Right lung (tissue), 5 donors: ENCODE data around the gene MTCL1. TPM values are rescaled to one million over a fixed set of nuclear protein-coding genes. Genes with fewer than 3 reads are reported as not detected.

Source experiments
- DNase-seq, 2 donors: peaks; one replicate each; pipeline ENCODE4 v3.0.0-alpha.2; 2013
- polyA plus RNA-seq, 5 donors: library from polyadenylated mRNA; unstranded; fragments of 120-200 nt; gene quantifications; one replicate each; pipeline versions ENCODE4 v1.2.1 to v1.2.3, GENCODE V29; 2013; ENCODE audit warnings: inconsistent platforms in 1 of 5, low replicate concordance in 1 of 5; ENCODE audit not compliant: insufficient read length in 5 of 5, insufficient read depth in 1 of 5

Gene MTCL1
- polyA plus RNA-seq, 5 donors = 7.1 to 16.7 (median 9.3) TPM

DNA sequence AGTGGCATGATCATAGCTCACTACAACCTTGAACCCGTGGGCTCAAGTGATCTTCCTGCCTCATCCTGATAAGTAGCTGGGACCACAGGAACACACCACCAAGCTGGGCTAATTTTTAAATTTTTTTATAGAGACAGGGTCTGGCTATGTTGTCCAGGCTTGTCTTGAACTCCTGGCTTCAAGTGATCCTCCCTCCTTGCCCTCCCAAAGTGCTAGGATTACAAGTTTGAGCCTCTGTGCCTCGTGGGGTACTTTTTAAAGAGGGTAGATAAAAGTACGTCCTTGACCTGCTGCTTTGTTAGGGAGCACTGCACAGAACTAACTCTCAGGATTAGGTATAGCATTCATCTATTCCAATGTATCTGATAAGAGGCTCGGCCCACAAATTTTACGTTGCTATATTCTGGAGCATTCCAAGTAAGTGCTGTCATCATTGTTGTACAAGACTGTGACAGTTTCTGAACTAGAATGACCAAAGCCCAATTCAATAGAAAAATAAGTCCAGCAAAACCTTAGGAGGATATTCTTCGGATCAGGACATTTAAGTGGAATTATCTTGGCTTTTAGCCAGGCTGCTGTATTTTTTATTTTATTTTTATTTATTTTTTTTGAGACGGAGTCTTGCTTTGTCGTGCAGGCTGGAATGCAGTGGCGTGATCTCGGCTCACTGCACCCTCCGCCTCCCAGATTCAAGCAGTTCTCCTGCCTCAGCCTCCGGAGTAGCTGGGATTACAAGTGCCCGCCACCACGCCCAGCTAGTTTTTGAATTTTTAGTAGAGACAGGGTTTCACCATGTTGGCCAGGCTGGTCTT, 4.1 kb downstream of the MTCL1 start:
- DNase-seq = no peak

DNA sequence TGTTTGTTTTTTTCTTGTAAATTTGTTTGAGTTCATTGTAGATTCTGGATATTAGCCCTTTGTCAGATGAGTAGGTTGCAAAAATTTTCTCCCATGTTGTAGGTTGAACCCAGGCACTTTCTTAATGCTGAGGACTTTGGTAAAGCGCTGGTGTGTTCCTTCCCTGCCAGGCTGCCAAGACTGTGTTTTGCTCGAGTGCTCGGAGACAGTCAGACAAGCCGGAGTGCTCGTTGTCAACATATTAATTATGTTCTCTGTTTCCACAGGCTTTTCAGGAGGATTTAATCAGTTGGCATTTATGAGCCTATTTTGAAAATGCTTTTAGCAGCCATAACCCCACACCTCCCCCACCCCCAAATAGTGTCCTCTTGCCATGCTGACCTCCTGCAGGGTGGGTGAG, 6.4 kb downstream of the MTCL1 start:
- DNase-seq = no peak

- DNase-seq = no peak
Measured at GRCh38 chr18:8713691-8714090, 8.3 kb downstream of the MTCL1 start.

DNA sequence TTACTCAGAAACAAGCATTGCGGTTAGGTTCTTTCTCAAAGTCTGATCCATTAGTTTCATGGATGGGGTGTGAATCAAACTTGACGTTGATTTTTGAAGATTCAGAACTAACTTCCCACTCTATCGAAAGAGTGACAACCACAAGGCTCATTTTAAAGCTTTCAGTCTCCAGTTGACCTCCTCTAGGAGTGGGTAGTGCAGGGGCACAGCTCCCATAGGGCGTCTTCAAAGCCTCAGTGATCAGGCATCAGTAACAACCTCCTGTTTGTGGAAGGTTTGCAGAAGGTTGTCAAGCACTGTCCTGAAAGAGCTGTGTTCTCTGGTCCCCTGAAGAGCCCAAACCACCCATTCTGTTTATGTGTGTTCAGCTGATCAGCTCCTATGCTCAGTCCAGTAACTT, 10.2 kb downstream of the MTCL1 start:
- DNase-seq = no peak

GRCh38 chr18:8717011-8717770, 11.8 kb downstream of the MTCL1 start:
- DNase-seq = no peak

DNA sequence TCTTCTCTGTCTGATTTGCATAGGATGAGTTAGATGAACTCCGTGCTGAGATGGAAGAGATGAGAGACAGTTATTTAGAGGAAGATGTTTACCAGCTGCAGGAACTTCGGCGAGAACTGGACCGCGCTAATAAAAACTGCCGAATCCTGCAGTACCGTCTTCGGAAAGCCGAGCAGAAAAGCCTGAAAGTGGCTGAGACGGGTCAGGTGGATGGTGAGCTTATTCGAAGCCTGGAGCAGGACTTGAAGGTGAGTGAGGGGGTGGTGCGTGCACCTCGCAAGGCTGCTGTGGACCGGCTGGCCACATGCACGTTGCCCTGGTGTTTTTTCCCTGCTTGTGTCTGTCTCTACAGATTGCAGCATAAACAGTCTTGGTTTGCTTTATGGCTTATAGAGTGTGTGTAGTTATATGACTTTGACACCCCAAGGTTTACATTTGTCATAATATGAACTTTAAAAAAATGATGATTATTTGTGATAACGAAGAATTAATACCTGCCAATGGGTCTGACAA, 13.1 kb downstream of the MTCL1 start:
- no peak for DNase-seq

DNA sequence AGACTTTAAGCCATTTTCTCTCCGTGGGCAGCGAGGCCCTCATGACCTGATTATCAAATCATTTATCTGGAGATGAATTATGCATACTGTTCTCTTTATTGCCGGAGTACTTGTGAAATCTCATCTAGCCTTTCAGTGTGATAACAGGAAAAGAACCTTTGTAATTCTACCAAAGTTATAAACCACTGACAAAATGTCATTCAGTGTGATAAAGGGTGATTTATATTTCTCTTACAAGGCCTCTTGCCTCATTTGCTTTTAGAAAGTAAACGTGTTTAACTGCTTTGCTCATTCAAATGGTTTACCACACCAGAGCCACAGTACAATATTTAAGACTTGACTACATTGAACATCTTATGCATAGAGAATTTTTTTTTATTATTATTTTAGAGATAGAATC, 13.8 kb downstream of the MTCL1 start:
- DNase-seq = no peak

GRCh38 chr18:8720141-8720540, 14.8 kb downstream of the MTCL1 start:
- no peak for DNase-seq

GRCh38 chr18:8721094-8721669, 15.8 kb downstream of the MTCL1 start:
- DNase-seq = no peak

DNA sequence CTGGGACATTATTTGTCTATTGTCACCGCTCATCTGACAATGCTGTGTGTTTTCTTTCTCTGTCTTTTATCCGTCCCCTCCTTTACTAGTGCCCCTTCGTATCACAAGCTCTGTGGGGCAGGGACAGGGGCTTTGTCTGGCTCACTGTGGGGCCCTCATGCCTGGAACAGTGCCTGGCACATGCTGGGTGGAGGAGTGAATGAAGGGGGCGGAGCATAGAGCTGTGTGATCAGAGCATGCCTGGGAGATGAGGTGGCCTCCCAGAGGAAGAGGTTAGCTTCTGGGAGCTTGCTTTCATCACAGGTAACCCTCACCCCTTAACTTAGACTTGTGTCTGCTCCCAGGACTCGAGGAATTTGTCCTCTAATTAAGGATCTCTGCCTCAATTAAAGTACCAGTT, 16.4 kb downstream of the MTCL1 start:
- DNase-seq = no peak

GRCh38 chr18:8722946-8723820, 17.8 kb downstream of the MTCL1 start:
- DNase-seq = no peak

DNA sequence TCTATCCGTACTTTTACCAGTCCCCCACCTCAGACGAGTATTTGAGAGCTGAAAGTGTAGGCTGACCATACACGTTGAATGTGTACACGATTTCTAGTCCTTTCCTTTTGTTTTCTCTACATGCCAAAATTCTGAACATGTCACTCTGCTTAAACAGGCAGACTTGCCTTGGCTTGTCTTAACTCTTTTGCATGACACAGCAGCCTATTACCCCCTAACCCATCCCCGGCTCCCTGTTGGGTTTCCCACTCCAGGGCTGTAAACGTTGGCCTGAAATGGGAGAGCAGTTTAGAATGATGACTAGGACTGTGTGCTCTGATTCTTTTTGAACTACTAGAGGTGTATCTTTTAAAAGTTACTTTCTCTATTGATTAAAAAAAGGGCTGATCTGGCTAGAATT, 19.1 kb downstream of the MTCL1 start:
- DNase-seq = no peak

DNA sequence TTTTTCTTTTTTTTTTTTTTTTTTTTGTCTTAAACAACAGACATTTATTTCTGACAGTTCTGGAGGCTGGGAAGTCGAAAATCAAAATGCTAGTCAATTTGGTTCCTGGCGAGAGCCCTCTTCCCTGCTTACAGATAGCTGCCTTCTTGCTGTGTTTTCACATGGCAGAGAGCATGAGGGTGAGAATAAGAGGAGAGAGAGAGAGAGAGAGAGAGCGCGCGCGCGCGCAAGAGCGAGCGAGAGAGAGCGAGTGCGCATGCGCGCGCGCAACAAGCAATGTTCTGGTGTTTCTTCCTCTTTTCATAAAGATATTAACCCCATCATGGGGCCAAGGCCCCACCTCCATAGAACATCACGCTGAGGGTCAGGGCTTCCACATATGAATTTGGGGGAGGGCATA, 20.9 kb downstream of the MTCL1 start:
- no peak for DNase-seq

GRCh38 chr18:8726963-8727705, 21.8 kb downstream of the MTCL1 start:
- DNase-seq = no peak

- DNase-seq = no peak
Measured at GRCh38 chr18:8730080-8730827, 24.9 kb downstream of the MTCL1 start.

- no peak for DNase-seq
Measured at GRCh38 chr18:8732442-8733360, 27.3 kb downstream of the MTCL1 start.

DNA sequence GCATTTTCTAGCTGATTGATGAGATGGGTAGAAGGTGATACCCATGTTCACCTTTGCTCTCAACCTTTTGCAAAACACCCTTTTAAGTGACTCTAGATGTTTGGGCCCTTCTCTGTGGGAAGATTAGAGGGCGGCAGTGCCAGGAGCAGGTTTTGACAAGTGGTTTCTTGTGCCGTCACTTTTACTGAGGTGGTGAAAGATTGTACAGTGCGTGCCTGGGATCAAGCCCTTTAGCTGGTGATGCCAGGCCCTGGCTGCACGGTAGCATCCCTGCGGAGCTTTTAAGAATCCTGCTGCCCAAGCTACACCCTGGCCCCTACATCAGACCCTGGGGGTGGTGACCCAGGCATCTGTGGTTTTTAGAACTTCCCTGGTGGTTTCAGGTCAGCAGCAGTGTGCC, 29.1 kb downstream of the MTCL1 start:
- no peak for DNase-seq

DNA sequence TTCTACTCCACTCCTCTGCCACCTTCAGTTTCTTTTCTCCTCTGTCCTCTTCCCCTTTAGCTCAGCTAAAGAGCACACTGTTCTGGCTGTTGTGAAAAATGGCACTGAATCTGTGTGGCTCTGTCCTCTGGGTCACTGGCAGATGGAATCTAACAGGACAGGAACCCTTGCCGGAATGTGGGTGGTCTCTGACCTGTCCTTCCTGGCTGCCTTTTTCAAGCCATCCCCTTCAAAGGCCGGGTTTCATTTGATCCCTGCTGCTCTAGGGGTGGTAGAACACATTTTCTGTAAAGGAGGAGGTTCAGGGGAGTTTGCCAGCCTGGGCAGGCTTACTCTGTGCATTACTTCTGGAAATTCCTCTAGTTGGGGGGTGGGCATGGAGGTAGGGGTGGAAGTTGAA, 29.9 kb downstream of the MTCL1 start:
- DNase-seq = no peak

- DNase-seq = no peak
Measured at GRCh38 chr18:8741117-8741516, 35.8 kb downstream of the MTCL1 start.
